SK-N-MC (cell line): ENCODE results near the gene ZBTB7C.

Experiments
- DNase-seq: peaks from one replicate; pipeline ENCODE4 v3.0.0-alpha.2; 2011; ENCODE audit warnings: low read depth, low spot score
- H3K27ac ChIP-seq: fragments of 200-600 bp; sonication (generic); 2 replicates; pipeline ENCODE4 v1.5.1; 2016; ENCODE audit warnings: mixed run types
- H3K36me3 ChIP-seq: fragments of 200-600 bp; sonication (generic); 2 replicates; pipeline ENCODE4 v1.6.1; 2017; ENCODE audit warnings: antibody characterized with exemption, low read length, mixed read lengths; ENCODE audit not compliant: insufficient read depth
- H3K4me3 ChIP-seq: fragments of 200-600 bp; sonication (generic); 2 replicates; pipeline ENCODE4 v1.5.1; 2016
- H3K9ac ChIP-seq: fragments of 200-600 bp; sonication (generic); 2 replicates; pipeline ENCODE4 v1.8.0; 2017; ENCODE audit warnings: mixed run types, mixed read lengths; ENCODE audit not compliant: insufficient read length
- H3K9me3 ChIP-seq: fragments of 200-600 bp; sonication (generic); 2 replicates; pipeline ENCODE4 v1.6.1; 2017; ENCODE audit warnings: low read depth, mild to moderate bottlenecking, antibody characterized with exemption, low read length, moderate library complexity, mixed read lengths
- EZH2 ChIP-seq: fragments of 200-600 bp; sonication (generic); IDR thresholded peaks from one replicate; pipeline ENCODE4 v1.6.1; 2017; ENCODE audit warnings: antibody characterized with exemption
- FOXP2 ChIP-seq: optimal IDR thresholded peaks from 2 replicates; pipeline ENCODE3; 2011; ENCODE audit warnings: mild to moderate bottlenecking, moderate library complexity; ENCODE audit not compliant: insufficient read depth; ENCODE audit errors: extremely low read length, control extremely low read depth
- POLR2AphosphoS5 ChIP-seq: IDR thresholded peaks from 2 replicates; pipeline ENCODE4 v1.6.1; 2012; ENCODE audit warnings: mild to moderate bottlenecking, low read depth, low read length, borderline replicate concordance

Gene ZBTB7C

DNA sequence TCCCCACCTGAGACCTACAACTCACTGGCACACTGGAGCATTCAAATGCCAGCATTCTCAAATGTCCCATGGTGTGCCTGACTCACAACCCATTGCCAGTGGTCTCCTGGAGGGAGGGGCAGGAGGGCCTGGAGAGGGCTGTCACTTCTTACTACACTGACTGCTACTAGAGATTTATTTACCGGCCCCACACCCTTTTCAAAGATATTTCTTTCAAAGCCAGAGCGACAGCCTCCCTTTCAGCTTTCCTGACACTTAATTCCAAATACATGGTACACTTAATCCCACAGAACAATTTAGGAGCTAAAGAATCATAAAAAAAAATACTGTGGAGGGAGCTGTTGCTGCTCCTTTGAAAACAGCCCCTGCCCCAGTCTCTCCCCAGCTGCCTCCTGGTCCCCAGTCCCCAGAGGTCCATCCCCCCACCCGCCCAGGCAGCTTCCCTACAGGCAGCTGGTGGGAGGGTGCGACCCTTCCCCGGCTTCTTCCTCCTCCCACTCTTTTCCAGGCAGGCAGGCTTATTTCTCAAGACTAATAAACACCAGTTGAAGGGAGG, 349.6 kb downstream of the ZBTB7C start:
- no peak for DNase-seq
- Histone ChIP-seq H3K27ac (no peak overlapping the region), H3K36me3 (no peaks in the 10 kb centered on the region), H3K9me3 (no peaks in the 10 kb centered on the region), H3K4me3 (no peak overlapping the region), H3K9ac (no peak overlapping the region)
- TF ChIP-seq EZH2: no peak
- TF ChIP-seq POLR2AphosphoS5: no peak
- no peak for TF ChIP-seq FOXP2

DNA sequence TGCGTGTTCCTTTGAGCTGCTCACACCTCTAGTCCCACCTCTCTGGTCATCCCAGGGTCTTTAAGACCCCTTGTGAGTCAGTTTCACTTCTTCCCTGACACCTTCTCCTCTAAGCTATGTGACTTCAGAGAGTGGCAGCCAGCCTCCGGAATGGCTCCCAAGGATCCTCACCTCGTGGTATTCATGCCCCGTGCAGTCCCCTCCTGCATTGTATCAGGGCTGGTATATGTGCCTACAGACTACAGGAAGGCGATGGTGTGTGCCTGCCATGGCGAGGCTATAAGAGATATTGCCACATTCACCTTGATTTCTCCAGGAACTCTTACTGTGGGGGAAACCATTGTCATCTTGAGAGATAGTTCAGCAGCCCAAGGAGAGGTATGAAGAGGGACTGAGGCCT, 350.7 kb downstream of the ZBTB7C start:
- Histone ChIP-seq H3K36me3 (no peaks in the 10 kb centered on the region), H3K27ac (no peak overlapping the region), H3K9me3 (no peaks in the 10 kb centered on the region), H3K4me3 (no peak overlapping the region), H3K9ac (no peak overlapping the region)
- TF ChIP-seq POLR2AphosphoS5 (no peak), FOXP2 (no peak), EZH2 (no peak)
- no peak for DNase-seq

DNA sequence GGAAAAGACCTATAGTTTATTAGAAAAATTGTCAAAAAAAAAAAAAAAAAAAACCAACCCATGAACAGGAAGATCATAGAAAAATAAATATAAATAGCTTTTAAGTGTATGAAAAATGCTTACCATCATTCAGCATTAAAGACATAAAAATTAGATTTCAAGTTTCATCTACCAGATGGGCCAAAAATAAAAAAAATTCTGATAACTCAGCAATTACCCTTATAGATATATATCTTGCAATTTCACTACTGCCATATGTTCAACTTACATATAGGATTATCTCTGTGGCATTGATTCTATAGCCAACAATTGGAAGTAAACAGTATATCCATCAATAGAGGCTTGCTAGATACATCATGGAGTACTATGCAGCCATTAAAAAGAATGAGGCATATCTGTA, 352.2 kb downstream of the ZBTB7C start:
- Histone ChIP-seq H3K9ac (no peak overlapping the region), H3K4me3 (no peak overlapping the region), H3K9me3 (no peaks in the 10 kb centered on the region), H3K36me3 (no peaks in the 10 kb centered on the region), H3K27ac (no peak overlapping the region)
- DNase-seq: no peak
- TF ChIP-seq EZH2 (no peak), FOXP2 (no peak), POLR2AphosphoS5 (no peak)

DNA sequence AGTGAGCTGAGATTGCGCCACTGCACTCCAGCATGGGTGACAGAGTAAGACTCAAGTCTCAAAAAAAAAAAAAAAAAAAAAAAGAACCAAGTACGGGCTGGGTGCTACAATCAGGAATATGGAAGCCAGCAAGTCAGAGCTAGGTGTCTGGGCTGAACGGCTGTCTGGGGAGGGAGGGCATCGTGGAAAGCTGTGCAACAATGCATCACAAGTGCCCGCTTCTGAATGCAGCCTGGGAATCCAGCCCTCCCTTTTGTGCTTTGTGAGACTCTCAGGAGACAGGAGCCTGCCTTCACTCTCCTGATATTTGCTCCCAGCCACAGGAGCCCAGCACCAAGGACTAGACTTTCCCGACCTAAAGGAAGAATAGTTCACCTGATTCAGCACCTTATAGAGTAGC, 353.8 kb downstream of the ZBTB7C start:
- H3K4me3 ChIP-seq: no peak overlapping the region
- no peak for DNase-seq
- no peaks in the 10 kb centered on the region for H3K36me3 ChIP-seq
- no peak overlapping the region for H3K9ac ChIP-seq
- H3K27ac ChIP-seq: no peak overlapping the region
- TF ChIP-seq POLR2AphosphoS5: no peak
- TF ChIP-seq EZH2: no peak
- TF ChIP-seq FOXP2: no peak
- no peaks in the 10 kb centered on the region for H3K9me3 ChIP-seq

DNA sequence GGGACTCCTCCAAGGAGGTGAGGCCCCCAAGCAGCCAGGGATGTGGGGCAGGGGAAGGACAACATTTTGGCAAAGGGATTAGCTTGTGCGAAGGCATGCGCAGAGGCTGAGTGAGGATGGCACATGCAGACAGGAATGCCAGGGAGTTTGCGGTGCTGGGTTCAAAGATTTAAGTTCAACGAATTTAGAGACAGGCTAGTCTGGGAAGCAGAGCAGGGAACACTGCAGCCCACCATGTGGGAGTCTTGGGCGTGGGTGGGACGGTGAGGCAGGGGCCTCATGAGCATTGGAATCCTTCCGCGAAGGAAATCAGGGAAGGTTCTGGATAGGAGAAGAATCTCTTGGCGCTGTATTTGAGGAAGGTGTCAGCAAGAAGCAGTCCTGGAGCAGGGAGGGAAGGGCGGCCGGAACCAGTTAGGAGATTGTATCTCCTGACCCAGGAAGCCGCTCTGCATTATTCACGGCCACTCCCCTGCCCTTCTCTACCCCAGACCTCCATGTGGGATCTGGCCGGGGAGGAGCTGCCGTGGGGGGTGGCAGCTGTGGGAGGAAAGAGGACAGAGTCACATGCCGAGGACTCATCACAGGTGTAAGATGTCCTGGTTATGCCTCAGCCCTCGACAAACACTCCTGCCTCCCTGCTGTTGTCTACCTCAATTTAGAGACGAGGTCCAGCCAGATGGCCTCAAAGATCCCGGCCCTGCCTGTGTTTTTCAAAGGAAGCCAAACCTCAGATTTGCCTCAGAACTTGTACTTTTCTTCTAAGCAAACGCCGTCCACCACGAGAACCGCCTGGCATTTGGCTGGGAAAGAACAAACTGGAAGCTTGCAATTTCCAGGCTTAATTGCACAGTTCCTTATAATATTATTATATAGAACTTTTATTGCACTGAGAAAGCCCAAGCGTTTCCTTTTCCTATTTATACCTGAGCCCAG, 355.0 kb downstream of the ZBTB7C start:
- no peak for DNase-seq
- no peak overlapping the region for H3K4me3 ChIP-seq
- TF ChIP-seq POLR2AphosphoS5 (no peak), FOXP2 (no peak), EZH2 (no peak)
- no peaks in the 10 kb centered on the region for H3K9me3 ChIP-seq
- H3K36me3 ChIP-seq: no peaks in the 10 kb centered on the region
- H3K9ac ChIP-seq: no peak overlapping the region
- H3K27ac ChIP-seq: no peak overlapping the region

DNA sequence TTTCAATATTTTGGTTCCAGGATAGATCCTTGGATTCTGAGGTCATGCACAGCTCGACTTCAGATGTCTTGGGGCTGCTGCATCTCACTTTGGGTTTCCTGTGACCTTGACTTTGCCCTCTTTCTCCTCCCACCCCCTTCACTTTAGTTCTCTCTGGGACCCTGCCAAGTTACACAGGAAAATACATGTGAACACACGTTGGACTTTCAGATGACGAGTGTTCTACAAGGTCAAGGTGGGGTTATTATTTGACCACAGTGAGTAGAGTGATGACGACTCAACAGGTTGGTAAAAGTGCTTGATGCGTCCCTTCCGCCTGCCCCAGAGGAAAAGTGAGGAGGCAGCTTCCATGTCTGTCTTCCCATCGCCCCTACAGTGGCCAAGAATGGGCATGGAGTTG, 356.3 kb downstream of the ZBTB7C start:
- Histone ChIP-seq H3K4me3 (no peak overlapping the region), H3K9ac (no peak overlapping the region), H3K36me3 (no peaks in the 10 kb centered on the region), H3K9me3 (no peaks in the 10 kb centered on the region), H3K27ac (no peak overlapping the region)
- TF ChIP-seq EZH2 (no peak), FOXP2 (no peak), POLR2AphosphoS5 (no peak)
- DNase-seq: no peak

DNA sequence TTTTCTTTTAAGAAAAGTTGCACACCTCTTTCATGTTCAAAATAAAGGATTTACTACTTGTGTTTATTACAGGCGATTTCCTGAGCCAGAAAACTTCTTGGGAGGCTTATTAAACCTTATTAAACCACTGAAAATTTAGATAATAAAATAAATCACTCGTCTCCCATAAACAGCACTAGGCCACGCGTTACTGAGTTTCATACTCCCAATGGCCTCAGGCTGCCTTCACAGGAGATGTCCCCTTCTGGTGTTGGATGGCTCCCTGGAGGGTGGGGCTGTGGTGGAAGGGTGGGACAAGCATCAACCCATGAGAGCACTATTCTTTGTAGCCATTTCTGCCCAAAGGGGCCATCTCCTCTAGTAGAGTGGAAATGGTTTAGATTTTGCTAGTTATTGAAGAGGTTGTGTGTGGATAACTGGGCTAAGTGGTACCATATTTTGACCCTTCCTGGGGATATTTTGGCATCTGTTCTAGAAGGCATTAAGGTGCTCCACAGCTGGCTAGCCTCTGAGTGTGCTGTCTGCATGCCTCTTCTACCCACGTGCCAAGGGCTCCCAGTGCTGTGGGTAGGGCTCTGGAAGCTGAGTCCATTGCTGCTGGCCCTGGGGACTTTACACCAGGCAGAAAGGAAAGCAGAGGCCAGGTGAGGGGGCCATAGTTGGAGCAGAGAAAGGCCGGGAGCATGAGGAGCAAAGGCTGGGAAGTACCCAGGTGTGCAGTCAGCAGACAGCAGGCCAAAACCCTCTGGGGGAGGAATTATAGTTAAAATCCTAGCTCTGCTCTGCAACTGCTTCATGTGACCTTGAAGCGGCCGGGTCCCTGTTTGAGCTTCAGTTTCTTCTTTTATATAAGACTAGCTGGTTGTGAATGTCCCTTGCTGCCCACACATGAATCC, 357.0 kb downstream of the ZBTB7C start:
- no peaks in the 10 kb centered on the region for H3K9me3 ChIP-seq
- H3K9ac ChIP-seq: no peak overlapping the region
- no peak for TF ChIP-seq POLR2AphosphoS5
- TF ChIP-seq EZH2: no peak
- TF ChIP-seq FOXP2: no peak
- no peaks in the 10 kb centered on the region for H3K36me3 ChIP-seq
- no peak overlapping the region for H3K27ac ChIP-seq
- no peak for DNase-seq
- H3K4me3 ChIP-seq: no peak overlapping the region

DNA sequence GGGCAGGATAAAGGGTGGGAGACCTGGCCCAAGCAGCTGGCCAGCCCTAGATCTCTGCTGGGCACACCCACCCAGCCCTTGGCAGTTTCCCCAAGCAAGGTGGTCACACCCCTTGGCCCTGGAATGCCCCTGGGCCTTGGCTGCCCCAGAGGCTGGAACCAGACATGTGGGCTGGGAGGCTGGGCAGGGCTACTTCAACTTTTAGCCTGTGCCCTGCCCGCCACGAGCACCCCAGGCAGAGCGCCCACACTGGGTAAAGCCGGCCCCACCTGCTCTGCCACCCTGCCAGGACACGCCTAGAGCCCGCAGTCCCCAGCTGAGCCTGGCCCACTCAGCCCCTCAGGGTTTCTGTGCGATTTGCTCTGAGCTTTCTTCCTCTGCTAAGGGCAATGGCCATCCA, 359.0 kb downstream of the ZBTB7C start:
- Histone ChIP-seq H3K9ac (no peak overlapping the region), H3K9me3 (no peaks in the 10 kb centered on the region), H3K4me3 (no peak overlapping the region), H3K27ac (no peak overlapping the region), H3K36me3 (no peaks in the 10 kb centered on the region)
- DNase-seq: no peak
- TF ChIP-seq POLR2AphosphoS5 (no peak), EZH2 (no peak), FOXP2 (no peak)
